SKM-1 treated with dmso at 0.1 percent for 144 hours (cell line): Measurements from ENCODE around the gene SNRPD1.
A peak's percentile ranks its signal among the peaks of the same experiment; 100 is the strongest.
"Not testable (repeated sequence)": the region's sequence is repeated elsewhere in the genome, so short reads cannot be mapped to it uniquely, and the experiment has no call there.

Source experiments
- DNase-seq: peaks from one replicate; lab custom pipeline; 2025; ENCODE audit not compliant: unreplicated experiment; lab: John Stamatoyannopoulos, UW

The SNRPD1 gene

GRCh38 chr18:21612125-21613039 lies at the start of gene SNRPD1:
SNRPD1 (plus strand) TSS chr18:21612314; CDS start chr18:21612430, 116 bp downstream.
- peak; percentile 85 for DNase-seq

DNA sequence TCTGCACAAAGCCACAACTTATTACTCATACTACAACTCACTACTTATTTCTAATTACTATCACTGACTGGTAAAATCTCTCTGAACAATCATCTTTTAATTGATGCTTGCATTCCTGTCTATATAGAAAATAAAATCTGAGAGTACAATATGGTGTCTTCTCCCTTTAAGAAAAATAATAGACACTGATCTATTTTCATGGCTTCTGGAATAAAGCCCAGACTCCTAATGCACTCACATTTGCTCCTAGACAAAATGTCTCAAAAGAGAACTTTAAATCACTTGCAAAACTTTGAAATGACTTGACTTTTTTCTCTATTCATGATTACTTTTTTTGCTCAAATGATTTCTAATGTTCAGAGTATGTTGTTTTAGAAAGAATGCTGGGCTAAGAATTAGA lies 40.3 kb upstream of the SNRPD1 start:
- no peak for DNase-seq

GRCh38 chr18:21575656-21576055 lies 36.5 kb upstream of the SNRPD1 start:
- no peak for DNase-seq

- no peak for DNase-seq
Observed at GRCh38 chr18:21584391-21584790, 27.7 kb upstream of the SNRPD1 start.

DNA sequence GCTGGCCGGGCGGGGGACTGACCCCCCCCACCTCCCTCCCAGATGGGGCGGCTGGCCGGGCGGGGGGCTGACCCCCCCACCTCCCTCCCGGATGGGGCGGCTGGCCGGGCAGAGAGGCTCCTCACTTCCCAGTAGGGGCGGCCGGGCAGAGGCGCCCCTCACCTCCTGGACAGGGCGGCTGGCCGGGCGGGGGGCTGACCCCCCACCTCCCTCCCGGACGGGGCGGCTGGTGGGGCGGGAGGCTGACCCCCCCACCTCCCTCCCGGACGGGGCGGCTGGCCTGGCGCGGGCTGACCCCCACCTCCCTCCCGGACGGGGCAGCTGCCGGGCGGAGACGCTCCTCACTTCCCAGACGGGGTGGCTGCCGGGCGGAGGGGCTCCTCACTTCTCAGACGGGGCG lies 19.8 kb upstream of the SNRPD1 start:
- DNase-seq, result not testable (repeated sequence)

DNA sequence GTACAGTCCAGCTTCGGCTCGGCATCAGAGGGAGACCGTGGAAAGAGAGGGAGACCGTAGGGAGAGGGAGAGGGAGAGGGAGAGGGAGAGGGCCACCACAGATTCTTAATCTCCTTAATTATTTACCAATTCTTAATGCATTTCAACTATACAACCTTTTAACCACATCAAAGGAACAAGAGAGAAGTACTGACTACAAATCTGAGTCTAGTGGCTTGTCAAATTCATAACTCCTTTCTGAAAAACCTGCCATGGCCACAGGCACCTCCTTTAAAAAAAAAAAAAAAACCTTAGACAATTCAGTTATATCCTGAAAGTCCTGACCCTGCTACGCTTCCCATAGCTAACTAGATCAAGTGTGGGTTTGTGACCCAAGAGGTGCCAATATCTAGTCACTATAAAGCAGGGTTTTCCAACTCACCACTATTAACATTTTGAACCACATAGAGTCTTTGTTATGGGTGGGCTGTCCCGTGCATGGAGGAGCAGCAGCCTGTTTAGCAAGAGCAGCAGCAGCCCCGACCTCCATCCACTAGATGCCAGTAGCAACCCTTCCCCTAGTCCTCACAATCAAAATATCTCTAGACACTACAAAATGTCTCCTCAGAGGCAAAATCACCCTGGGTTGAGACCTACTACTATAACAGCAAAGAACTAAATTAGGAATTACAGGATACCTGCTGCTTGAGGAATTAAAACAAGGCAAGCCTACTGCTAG lies 18.4 kb upstream of the SNRPD1 start:
- no peak for DNase-seq

GRCh38 chr18:21597620-21598019 lies 14.5 kb upstream of the SNRPD1 start:
- DNase-seq, result no peak

- DNase-seq, result no peak
Observed at GRCh38 chr18:21598726-21599584, 13.2 kb upstream of the SNRPD1 start.

GRCh38 chr18:21599585-21600525 lies 12.3 kb upstream of the SNRPD1 start:
- DNase-seq, result no peak

DNA sequence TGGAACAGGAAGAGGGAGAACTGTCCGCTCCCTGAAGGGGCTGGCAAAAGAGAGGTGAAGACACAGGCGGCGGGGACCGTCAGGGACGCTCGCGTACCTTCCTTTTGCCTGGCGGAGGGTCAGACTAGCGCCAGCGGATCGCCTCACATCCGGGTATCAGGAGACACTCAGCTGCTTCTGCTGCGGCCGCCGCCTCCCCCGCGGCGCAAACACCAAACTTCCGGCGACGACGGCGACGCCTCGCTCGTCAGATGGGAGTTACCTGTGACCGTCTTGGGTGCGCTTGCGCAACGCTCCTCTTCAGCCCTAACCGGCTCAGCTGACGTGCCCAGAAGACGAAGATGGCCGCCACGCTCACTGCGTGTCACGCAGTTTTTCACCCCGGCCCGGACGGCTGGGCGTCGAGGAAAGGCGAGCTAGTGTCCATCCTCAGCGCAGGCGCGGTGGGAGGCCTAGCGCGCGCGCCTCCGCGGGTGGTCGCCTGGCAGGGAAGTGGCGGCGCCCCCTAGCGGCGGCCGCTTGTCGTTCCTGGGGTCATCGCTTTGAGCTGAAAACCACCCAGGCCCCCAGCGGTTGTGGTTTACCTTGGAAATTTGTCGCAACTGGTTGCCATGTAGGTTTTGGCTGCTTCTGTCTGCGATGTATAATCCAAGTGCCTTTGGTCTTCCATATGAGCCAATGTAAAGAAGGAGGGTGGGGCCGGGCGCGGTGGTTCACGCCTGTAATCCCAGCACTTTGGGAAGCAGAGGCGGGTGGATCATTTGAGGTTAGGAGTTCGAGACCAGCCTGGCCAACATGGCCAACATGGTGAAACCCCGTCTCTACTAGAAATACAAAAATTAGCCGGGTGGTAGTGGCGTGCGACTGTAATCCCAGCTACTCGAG lies 11.3 kb upstream of the SNRPD1 start, which contains the start of gene ESCO1:
Gene ESCO1, minus strand, starts transcription at position 179 of the 885 bp plus-strand sequence. CDS start 25,861 bp downstream, outside the sequence.
- DNase-seq, result peak; percentile 97

DNA sequence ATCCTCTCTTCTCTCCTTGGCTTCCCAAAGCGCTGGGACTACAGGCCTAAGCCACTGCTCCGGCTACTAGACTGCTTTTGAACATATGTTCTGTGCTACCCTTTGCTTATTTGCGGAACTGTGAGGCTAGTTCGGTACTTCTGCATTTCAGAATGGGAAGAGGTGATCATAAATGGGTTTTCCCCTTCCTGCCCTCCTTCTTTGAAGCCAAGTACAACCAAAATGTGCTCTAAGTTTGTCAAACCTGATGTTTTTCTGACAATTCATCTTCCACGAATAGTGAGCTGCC lies 9.9 kb upstream of the SNRPD1 start:
- peak; percentile 20 for DNase-seq

- no peak for DNase-seq
Observed at GRCh38 chr18:21604671-21605070, 7.4 kb upstream of the SNRPD1 start.

GRCh38 chr18:21605213-21605612 lies 6.9 kb upstream of the SNRPD1 start:
- DNase-seq, result no peak

DNA sequence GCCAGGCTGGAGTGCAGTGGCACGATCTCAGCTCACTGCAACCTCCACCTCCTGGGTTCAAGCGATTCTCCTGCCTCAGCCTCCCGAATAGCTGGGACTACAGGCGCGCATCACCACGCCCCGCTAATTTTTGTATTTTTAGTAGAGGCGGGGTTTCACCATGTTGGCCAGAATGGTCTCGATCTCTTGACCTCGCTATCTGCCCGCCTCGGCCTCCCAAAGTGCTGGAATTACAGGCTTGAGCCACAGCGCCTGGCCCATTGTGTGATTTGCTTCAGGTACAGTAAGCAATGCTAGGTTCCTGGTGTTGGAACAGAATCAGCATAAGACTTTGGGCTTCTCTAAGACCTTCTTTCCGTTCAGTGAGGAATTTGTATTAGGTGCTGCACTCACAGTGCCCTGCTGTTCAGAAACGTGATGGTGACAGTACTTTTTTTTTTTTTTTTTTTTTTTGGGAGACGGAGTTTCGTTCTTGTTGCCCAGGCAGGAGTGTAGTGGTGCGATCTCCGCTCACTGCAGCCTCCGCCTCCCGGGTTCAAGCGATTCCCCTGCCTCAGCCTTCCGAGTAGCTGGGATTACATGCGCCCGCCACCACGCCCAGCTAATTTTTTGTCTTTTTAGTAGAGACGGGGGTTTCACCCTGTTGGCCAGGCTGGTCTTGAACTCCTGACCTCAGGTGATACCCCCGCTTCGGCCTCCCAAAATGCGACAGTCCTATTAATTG lies 551 bp upstream of the SNRPD1 start:
- DNase-seq, result not testable (repeated sequence)

- not testable (repeated sequence) for DNase-seq
Observed at GRCh38 chr18:21621640-21622039, 9.5 kb downstream of the SNRPD1 start.

- DNase-seq, result no peak
Observed at GRCh38 chr18:21629089-21629832, 17.1 kb downstream of the SNRPD1 start.

DNA sequence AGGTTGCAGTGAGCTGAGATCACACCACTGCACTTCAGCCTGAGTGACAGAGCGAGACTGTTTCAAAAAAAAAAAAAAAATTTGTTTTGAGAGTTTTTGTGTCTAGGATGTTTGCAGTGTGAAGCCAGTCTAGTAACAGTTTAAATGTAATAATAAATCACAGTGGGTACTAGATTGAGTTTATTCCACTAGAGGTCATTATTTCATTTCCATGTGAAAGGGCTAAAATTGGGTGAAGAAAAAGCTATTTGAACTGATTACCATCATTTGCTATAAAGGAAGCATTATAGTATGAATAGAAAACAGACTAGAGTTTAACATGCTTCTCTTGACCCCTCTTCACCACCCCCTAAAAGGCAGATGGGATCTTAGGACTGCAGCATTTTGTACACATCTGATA lies 20.3 kb downstream of the SNRPD1 start:
- DNase-seq, result no peak
